ENCODE measurements around the gene NCBP2L.

NCBP2L gene

GRCh38 chrX:107752714-107753113 lies 24.8 kb upstream of the NCBP2L start:
- DNase-seq (ENCODE audit: low read depth) = no peak

GRCh38 chrX:107753187-107753586 lies 24.3 kb upstream of the NCBP2L start:
- DNase-seq (ENCODE audit: low read depth) = no peak

GRCh38 chrX:107755721-107756120 lies 21.8 kb upstream of the NCBP2L start:
- DNase-seq (ENCODE audit: low read depth) = no peak

- no peak for DNase-seq (ENCODE audit: low read depth)
Measured at GRCh38 chrX:107758231-107758766, 19.2 kb upstream of the NCBP2L start.

- no peak for DNase-seq (ENCODE audit: low read depth)
Measured at GRCh38 chrX:107760304-107761077, 17.0 kb upstream of the NCBP2L start.

- no peak for DNase-seq (ENCODE audit: low read depth)
Measured at GRCh38 chrX:107763647-107764046, 13.9 kb upstream of the NCBP2L start.

GRCh38 chrX:107764845-107765608 lies 12.5 kb upstream of the NCBP2L start:
- no peak for DNase-seq (ENCODE audit: low read depth)

- no peak for DNase-seq (ENCODE audit: low read depth)
Measured at GRCh38 chrX:107766470-107767150, 10.9 kb upstream of the NCBP2L start.

GRCh38 chrX:107768051-107768450 lies 9.5 kb upstream of the NCBP2L start:
- no peak for DNase-seq (ENCODE audit: low read depth)

- no peak for DNase-seq (ENCODE audit: low read depth)
Measured at GRCh38 chrX:107769581-107770317, 7.8 kb upstream of the NCBP2L start.

GRCh38 chrX:107773206-107773605 lies 4.3 kb upstream of the NCBP2L start:
- no peak for DNase-seq (ENCODE audit: low read depth)

GRCh38 chrX:107773906-107774435 lies 3.6 kb upstream of the NCBP2L start:
- DNase-seq (ENCODE audit: low read depth) = no peak

- no peak for DNase-seq (ENCODE audit: low read depth)
Measured at GRCh38 chrX:107775000-107775733, 2.4 kb upstream of the NCBP2L start.

GRCh38 chrX:107775734-107776511 lies 1.6 kb upstream of the NCBP2L start, which contains the start of gene TSC22D3:
Gene TSC22D3, minus strand, starts transcription at chrX:107775787. Its CDS starts 368 bp downstream, at chrX:107775419.
- peak; percentile 22 for DNase-seq (ENCODE audit: low read depth)

- peak; percentile 73 for DNase-seq (ENCODE audit: low read depth)
Measured at GRCh38 chrX:107776649-107777535, 641 bp upstream of the NCBP2L start.

GRCh38 chrX:107780525-107780924 lies 3.0 kb downstream of the NCBP2L start:
- no peak for DNase-seq (ENCODE audit: low read depth)

GRCh38 chrX:107787827-107788226 lies 10.3 kb downstream of the NCBP2L start:
- no peak for DNase-seq (ENCODE audit: low read depth)

- DNase-seq (ENCODE audit: low read depth) = no peak
Measured at GRCh38 chrX:107804427-107804826, 26.9 kb downstream of the NCBP2L start.

GRCh38 chrX:107805179-107805578 lies 27.6 kb downstream of the NCBP2L start:
- DNase-seq (ENCODE audit: low read depth) = no peak
